Natural killer cell (primary cell): ENCODE measurements around the gene SLC6A6. TPM values are rescaled to one million over a fixed set of nuclear protein-coding genes. Genes with fewer than 3 reads are reported as not detected.

Experiments
- ATAC-seq, 3 donors: fragments of 150-1000 bp in 2 of 3; fragments of 200-7000 bp in 1 of 3; cut with Tn5 transposase; 1 replicate in 1 of 3; 2 replicates in 2 of 3; pipeline ENCODE4 v1.10.0; 2021; ENCODE audit warnings: mild to moderate bottlenecking in 2 of 3, moderate library complexity in 2 of 3
- DNase-seq, 2 donors: peaks; one replicate each; pipeline versions ENCODE4 v3.0.0 to v3.0.0-alpha.2; 2013 to 2021; ENCODE audit warnings: mixed read lengths in 1 of 2
- H3K27ac ChIP-seq: one replicate; pipeline ENCODE4 v1.5.1; 2013; ENCODE audit warnings: mild to moderate bottlenecking, low read length
- H3K27me3 ChIP-seq: one replicate; pipeline ENCODE4 v1.6.1; 2013; ENCODE audit warnings: low read length; ENCODE audit not compliant: control insufficient read depth, insufficient read depth
- H3K36me3 ChIP-seq: one replicate; pipeline ENCODE4 v1.6.1; 2013; ENCODE audit warnings: low read length; ENCODE audit not compliant: control insufficient read depth, insufficient read depth
- H3K4me1 ChIP-seq: one replicate; pipeline ENCODE4 v1.6.1; 2013; ENCODE audit warnings: low read length; ENCODE audit not compliant: control insufficient read depth, insufficient read depth
- H3K4me3 ChIP-seq: one replicate; pipeline ENCODE4 v1.5.1; 2013; ENCODE audit warnings: low read length
- H3K9me3 ChIP-seq: one replicate; pipeline ENCODE4 v1.6.1; 2013; ENCODE audit warnings: low read length; ENCODE audit not compliant: control insufficient read depth, insufficient read depth
- H3K27ac Mint-ChIP-seq, 2 donors: one replicate each; pipeline ENCODE4 v1.8.0; 2022; ENCODE audit warnings: mild to moderate bottlenecking in 2 of 2, mixed read lengths in 2 of 2, moderate library complexity in 1 of 2
- H3K27me3 Mint-ChIP-seq, 2 donors: one replicate each; pipeline ENCODE4 v1.8.0; 2022; ENCODE audit warnings: low read depth in 2 of 2, mixed read lengths in 2 of 2
- H3K36me3 Mint-ChIP-seq: one replicate; pipeline ENCODE4 v1.8.0; 2022; ENCODE audit warnings: mixed read lengths
- H3K4me1 Mint-ChIP-seq, 2 donors: one replicate each; pipeline ENCODE4 v1.8.0; 2022; ENCODE audit warnings: mixed read lengths in 2 of 2
- H3K4me3 Mint-ChIP-seq: one replicate; pipeline ENCODE4 v1.8.0; 2022; ENCODE audit warnings: mild to moderate bottlenecking, moderate library complexity, mixed read lengths
- H3K9me3 Mint-ChIP-seq, 2 donors: one replicate each; pipeline ENCODE4 v1.8.0; 2022; ENCODE audit warnings: mixed read lengths in 2 of 2
- CTCF ChIP-seq: fragments of 200-600 bp; IDR thresholded peaks from one replicate; pipeline ENCODE4 v1.8.0; 2022; ENCODE audit warnings: antibody characterized with exemption
- WGBS: methylation state at CpG from one replicate; pipeline ENCODE4 v1.1.7; 2013; ENCODE audit warnings: missing lambda C conversion rate; ENCODE audit not compliant: insufficient coverage; 5-methylcytosine and 5-hydroxymethylcytosine counted together
- intact Hi-C: fragments of 100-400 bp; cut with micrococcal nuclease; formaldehyde crosslinking; loops from one replicate; pipeline ENCODE4 v1.14.2; 2022
- total RNA-seq, 4 donors: library from RNA; stranded (reverse); fragments of 120-200 nt in 1 of 4; gene quantifications; one replicate each; pipeline versions ENCODE4 v1.2.3 to v1.2.4, GENCODE V29; 2013 to 2022

Gene SLC6A6
- total RNA-seq, 3 donors from 2014 or later (not counting 1 experiment from before 2014, with no cell fraction given): 43.7 to 55.4 (median 50.1) TPM

- ATAC-seq (no peak), DNase-seq (no peak)
- no peak for TF ChIP-seq CTCF
- H3K27ac ChIP-seq: no peak overlapping the region
- no peaks in the 10 kb centered on the region for H3K4me1 Mint-ChIP-seq
- H3K4me3 ChIP-seq: no peak overlapping the region
- no peaks in the 10 kb centered on the region for H3K9me3 Mint-ChIP-seq
- no peaks in the 10 kb centered on the region for H3K36me3 ChIP-seq
- H3K27me3 ChIP-seq: no peaks in the 10 kb centered on the region
- H3K9me3 ChIP-seq: no peaks in the 10 kb centered on the region
- intact Hi-C loops: no loop called here
- H3K27ac Mint-ChIP-seq: no peak overlapping the region
- no peaks in the 10 kb centered on the region for H3K36me3 Mint-ChIP-seq
- 93% methylated on average over 12 of the region's 12 CpGs for WGBS
- H3K4me1 ChIP-seq: no peaks in the 10 kb centered on the region
- peaks cover 0 to 15% of the 10 kb centered on the region in 2 donors for H3K27me3 Mint-ChIP-seq
- H3K4me3 Mint-ChIP-seq: no peak overlapping the region
Measured at GRCh38 chr3:14522768-14523167, 120.4 kb downstream of the SLC6A6 start.

GRCh38 chr3:14523792-14524191, 121.4 kb downstream of the SLC6A6 start:
- H3K36me3 Mint-ChIP-seq: no peaks in the 10 kb centered on the region
- no peak overlapping the region for H3K27ac Mint-ChIP-seq
- intact Hi-C loops: no loop called here
- Histone ChIP-seq H3K36me3 (no peaks in the 10 kb centered on the region), H3K27me3 (no peaks in the 10 kb centered on the region), H3K4me3 (no peak overlapping the region), H3K4me1 (no peaks in the 10 kb centered on the region), H3K27ac (no peak overlapping the region), H3K9me3 (no peaks in the 10 kb centered on the region)
- H3K9me3 Mint-ChIP-seq: no peaks in the 10 kb centered on the region
- ATAC-seq: no peak
- H3K27me3 Mint-ChIP-seq: peaks cover 5 to 17% of the 10 kb centered on the region in 2 donors
- DNase-seq: no peak
- 88% methylated on average over 2 of the region's 7 CpGs for WGBS
- no peaks in the 10 kb centered on the region for H3K4me1 Mint-ChIP-seq
- H3K4me3 Mint-ChIP-seq: no peak overlapping the region
- TF ChIP-seq CTCF: no peak

GRCh38 chr3:14524311-14524711, 121.9 kb downstream of the SLC6A6 start:
- no peak overlapping the region for H3K27ac ChIP-seq
- no peaks in the 10 kb centered on the region for H3K4me1 Mint-ChIP-seq
- WGBS: 93% methylated on average over 14 of the region's 14 CpGs
- no peaks in the 10 kb centered on the region for H3K27me3 ChIP-seq
- no peak for TF ChIP-seq CTCF
- H3K4me3 Mint-ChIP-seq: no peak overlapping the region
- no peaks in the 10 kb centered on the region for H3K4me1 ChIP-seq
- H3K9me3 ChIP-seq: no peaks in the 10 kb centered on the region
- DNase-seq (no peak), ATAC-seq (no peak)
- H3K27me3 Mint-ChIP-seq: peaks cover 5 to 17% of the 10 kb centered on the region in 2 donors
- H3K4me3 ChIP-seq: no peak overlapping the region
- no peaks in the 10 kb centered on the region for H3K36me3 ChIP-seq
- no peaks in the 10 kb centered on the region for H3K9me3 Mint-ChIP-seq
- intact Hi-C loops: no loop called here
- H3K36me3 Mint-ChIP-seq: no peaks in the 10 kb centered on the region
- H3K27ac Mint-ChIP-seq: no peak overlapping the region

GRCh38 chr3:14524920-14525660, 122.7 kb downstream of the SLC6A6 start:
- no peak overlapping the region for H3K27ac ChIP-seq
- H3K4me1 Mint-ChIP-seq: no peaks in the 10 kb centered on the region
- intact Hi-C loops: no loop called here
- no peak overlapping the region for H3K27ac Mint-ChIP-seq
- no peaks in the 10 kb centered on the region for H3K4me1 ChIP-seq
- no peak overlapping the region for H3K4me3 ChIP-seq
- no peaks in the 10 kb centered on the region for H3K36me3 ChIP-seq
- no peak for TF ChIP-seq CTCF
- no peaks in the 10 kb centered on the region for H3K9me3 Mint-ChIP-seq
- H3K27me3 Mint-ChIP-seq: peaks cover 11 to 21% of the 10 kb centered on the region in 2 donors
- H3K4me3 Mint-ChIP-seq: no peak overlapping the region
- H3K27me3 ChIP-seq: no peaks in the 10 kb centered on the region
- H3K9me3 ChIP-seq: no peaks in the 10 kb centered on the region
- WGBS: 75% methylated on average over 9 of the region's 9 CpGs
- DNase-seq (no peak), ATAC-seq (no peak)
- no peaks in the 10 kb centered on the region for H3K36me3 Mint-ChIP-seq
